Endothelial cell of umbilical vein (primary cell): ENCODE measurements around the gene ABCA3.

Experiments
- EZH2 ChIP-seq: IDR thresholded peaks from 2 replicates; pipeline ENCODE4 v1.6.1; 2012; ENCODE audit warnings: borderline replicate concordance, low read depth, mild to moderate bottlenecking, moderate library complexity, low read length, inconsistent platforms; ENCODE audit not compliant: severe bottlenecking
- JUN ChIP-seq: IDR thresholded peaks from 2 replicates; pipeline ENCODE4 v1.6.1; 2011; ENCODE audit warnings: borderline replicate concordance, low read depth; ENCODE audit not compliant: insufficient read length, insufficient read depth
- MAX ChIP-seq: IDR thresholded peaks from 2 replicates; pipeline ENCODE4 v1.6.1; 2011; ENCODE audit not compliant: insufficient read depth, insufficient read length
- POLR2A ChIP-seq: IDR thresholded peaks from 2 replicates; pipeline ENCODE4 v1.6.1; 2012; ENCODE audit warnings: low read depth, mild to moderate bottlenecking, control low read depth, low read length
- POLR2AphosphoS5 ChIP-seq: IDR thresholded peaks from 2 replicates; pipeline ENCODE4 v1.6.1; 2012; ENCODE audit warnings: low read depth, mild to moderate bottlenecking, control low read depth, low read length, moderate library complexity; ENCODE audit not compliant: insufficient read depth
- TF ChIP-seq, protein P1 (sequence below), 2 donors: IDR thresholded peaks; 1 replicate in 1 of 2; 2 replicates in 1 of 2; pipeline ENCODE4 v1.5.1; 2011; ENCODE audit warnings: low read length in 2 of 2, mild to moderate bottlenecking in 2 of 2, moderate library complexity in 2 of 2, control low read depth in 1 of 2, inconsistent platforms in 1 of 2, low read depth in 1 of 2; ENCODE audit not compliant: insufficient read depth in 1 of 2; ENCODE audit errors: extremely low read depth in 1 of 2

DNA sequence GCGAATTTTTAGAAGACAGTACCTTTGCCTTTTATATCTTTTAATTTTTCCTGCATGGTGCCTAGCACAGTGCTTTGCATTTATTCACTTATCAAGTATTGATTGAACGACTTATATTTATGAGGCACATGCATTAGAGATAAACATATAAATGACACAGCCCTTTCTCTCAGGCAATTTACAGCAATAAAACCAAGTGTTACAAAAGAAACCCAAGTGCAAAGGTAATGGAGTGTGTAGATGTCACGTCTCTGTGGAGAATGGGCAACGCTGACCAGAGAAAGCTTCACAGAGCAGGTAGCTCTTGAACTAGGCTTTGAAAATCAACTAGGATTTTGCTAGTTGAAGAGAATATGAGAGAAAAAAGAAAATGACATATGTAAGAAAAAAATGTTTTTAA, 32.6 kb upstream of the ABCA3 start:
- TF ChIP-seq EZH2 (no peak), POLR2A (no peak), JUN (no peak), MAX (no peak), POLR2AphosphoS5 (no peak)
- TF ChIP-seq, protein P1, sequence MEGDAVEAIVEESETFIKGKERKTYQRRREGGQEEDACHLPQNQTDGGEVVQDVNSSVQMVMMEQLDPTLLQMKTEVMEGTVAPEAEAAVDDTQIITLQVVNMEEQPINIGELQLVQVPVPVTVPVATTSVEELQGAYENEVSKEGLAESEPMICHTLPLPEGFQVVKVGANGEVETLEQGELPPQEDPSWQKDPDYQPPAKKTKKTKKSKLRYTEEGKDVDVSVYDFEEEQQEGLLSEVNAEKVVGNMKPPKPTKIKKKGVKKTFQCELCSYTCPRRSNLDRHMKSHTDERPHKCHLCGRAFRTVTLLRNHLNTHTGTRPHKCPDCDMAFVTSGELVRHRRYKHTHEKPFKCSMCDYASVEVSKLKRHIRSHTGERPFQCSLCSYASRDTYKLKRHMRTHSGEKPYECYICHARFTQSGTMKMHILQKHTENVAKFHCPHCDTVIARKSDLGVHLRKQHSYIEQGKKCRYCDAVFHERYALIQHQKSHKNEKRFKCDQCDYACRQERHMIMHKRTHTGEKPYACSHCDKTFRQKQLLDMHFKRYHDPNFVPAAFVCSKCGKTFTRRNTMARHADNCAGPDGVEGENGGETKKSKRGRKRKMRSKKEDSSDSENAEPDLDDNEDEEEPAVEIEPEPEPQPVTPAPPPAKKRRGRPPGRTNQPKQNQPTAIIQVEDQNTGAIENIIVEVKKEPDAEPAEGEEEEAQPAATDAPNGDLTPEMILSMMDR (IDR thresholded peaks at IDR 0.05; ENCODE audit: extremely low read depth in 1 of 2, insufficient read depth in 1 of 2, low read depth in 1 of 2, low read length in 2 of 2), result no peak
